ENCODE results near the gene PTBP3. TPM values are rescaled to one million over a fixed set of nuclear protein-coding genes. Genes with fewer than 3 reads are reported as not detected.

The PTBP3 gene
- total RNA-seq, 4 donors from 2014 or later: 33.7 to 89.1 (median 42.4) TPM

DNA sequence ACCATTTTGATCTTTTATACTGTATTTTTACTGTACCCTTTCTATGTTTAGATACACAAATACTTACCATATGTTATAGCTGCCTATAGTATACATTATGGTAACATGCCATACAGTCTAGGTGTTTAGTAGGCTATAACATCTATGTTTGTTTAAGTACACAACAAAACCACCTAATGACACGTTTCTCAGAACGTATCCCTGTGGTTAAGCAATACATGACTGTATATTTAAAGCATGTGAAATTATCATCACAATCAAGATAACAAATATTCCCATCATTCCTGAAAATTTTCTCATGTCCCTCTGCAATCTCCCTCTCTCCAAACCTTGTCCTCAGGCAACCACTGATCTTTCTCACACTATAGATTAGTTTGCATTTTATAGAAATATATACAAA is 91.9 kb downstream of the PTBP3 start:
- no peak for TF ChIP-seq POLR2A (IDR thresholded peaks at IDR 0.05)
- TF ChIP-seq, protein P1, sequence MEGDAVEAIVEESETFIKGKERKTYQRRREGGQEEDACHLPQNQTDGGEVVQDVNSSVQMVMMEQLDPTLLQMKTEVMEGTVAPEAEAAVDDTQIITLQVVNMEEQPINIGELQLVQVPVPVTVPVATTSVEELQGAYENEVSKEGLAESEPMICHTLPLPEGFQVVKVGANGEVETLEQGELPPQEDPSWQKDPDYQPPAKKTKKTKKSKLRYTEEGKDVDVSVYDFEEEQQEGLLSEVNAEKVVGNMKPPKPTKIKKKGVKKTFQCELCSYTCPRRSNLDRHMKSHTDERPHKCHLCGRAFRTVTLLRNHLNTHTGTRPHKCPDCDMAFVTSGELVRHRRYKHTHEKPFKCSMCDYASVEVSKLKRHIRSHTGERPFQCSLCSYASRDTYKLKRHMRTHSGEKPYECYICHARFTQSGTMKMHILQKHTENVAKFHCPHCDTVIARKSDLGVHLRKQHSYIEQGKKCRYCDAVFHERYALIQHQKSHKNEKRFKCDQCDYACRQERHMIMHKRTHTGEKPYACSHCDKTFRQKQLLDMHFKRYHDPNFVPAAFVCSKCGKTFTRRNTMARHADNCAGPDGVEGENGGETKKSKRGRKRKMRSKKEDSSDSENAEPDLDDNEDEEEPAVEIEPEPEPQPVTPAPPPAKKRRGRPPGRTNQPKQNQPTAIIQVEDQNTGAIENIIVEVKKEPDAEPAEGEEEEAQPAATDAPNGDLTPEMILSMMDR (IDR thresholded peaks at IDR 0.05): no peak
- H3K4me1 ChIP-seq: no peaks in the 10 kb centered on the region
- no peak for DNase-seq
- no peaks in the 10 kb centered on the region for H3K9me3 ChIP-seq
- H3K36me3 ChIP-seq: no peaks in the 10 kb centered on the region
- no peak overlapping the region for H3K27ac ChIP-seq
- intact Hi-C loops (cut with DNase I): no loop called here
- no peak overlapping the region for H3K4me3 ChIP-seq (replicated peaks in 1 of 3)
- WGBS, 2 donors: 89 to 94% methylated on average over 2 of the region's 2 CpGs
- no peaks in the 10 kb centered on the region for H3K27me3 ChIP-seq

DNA sequence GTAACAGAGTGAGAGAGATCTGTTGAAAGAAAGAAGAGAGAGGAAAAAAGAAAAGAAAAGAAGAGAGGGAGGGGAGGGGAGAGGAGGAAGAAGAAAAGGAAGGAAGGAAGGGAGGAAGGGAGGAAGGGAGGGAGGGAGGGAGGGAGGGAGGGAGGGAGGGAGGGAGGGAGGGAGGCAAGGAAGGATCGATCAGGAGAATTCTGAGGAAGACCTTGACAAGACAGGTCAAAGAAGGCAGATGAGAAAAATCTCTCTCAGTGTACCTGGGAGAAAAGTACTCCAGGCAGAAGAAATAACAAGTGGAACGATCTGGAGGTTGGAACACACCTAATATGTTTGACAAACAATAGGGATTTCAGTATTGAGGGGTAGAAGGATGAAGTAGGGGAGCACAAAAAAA is 93.7 kb downstream of the PTBP3 start:
- Histone ChIP-seq H3K27me3 (no peaks in the 10 kb centered on the region), H3K9me3 (no peaks in the 10 kb centered on the region), H3K36me3 (no peaks in the 10 kb centered on the region), H3K4me1 (no peaks in the 10 kb centered on the region), H3K4me3 (replicated peaks in 1 of 3) (no peak overlapping the region), H3K27ac (no peak overlapping the region)
- intact Hi-C loops (cut with DNase I): no loop called here
- 90 to 95% methylated on average over 2 of the region's 2 CpGs for WGBS, 2 donors
- DNase-seq: no peak
- TF ChIP-seq, protein P1 (IDR thresholded peaks at IDR 0.05): no peak
- TF ChIP-seq POLR2A (IDR thresholded peaks at IDR 0.05): no peak

DNA sequence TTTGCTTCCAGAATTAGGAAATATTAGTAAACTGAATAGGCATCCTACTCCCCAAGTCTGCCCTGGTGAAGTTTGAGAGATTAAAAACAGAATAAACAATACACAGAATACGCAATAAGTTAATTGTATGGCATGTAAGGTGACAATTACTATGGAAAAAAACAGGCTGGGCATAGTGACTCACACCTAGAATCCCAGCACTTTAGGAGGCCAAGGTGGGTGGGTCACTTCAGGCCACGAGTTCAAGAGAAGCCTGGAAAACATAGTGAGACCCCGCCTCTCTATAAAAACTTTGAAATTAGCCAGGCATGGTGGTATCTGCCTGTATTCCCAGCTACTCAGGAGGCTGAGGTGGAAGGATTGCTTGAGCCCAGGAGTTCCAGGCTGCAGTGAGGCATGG is 94.1 kb downstream of the PTBP3 start:
- Histone ChIP-seq H3K9me3 (no peaks in the 10 kb centered on the region), H3K4me1 (no peaks in the 10 kb centered on the region), H3K27ac (no peak overlapping the region), H3K36me3 (no peaks in the 10 kb centered on the region), H3K27me3 (no peaks in the 10 kb centered on the region), H3K4me3 (replicated peaks in 1 of 3) (no peak overlapping the region)
- DNase-seq: no peak
- TF ChIP-seq POLR2A (IDR thresholded peaks at IDR 0.05): no peak
- TF ChIP-seq, protein P1 (IDR thresholded peaks at IDR 0.05): no peak
- intact Hi-C loops (cut with DNase I): no loop called here
- 94 to 98% methylated on average over 3 of the region's 3 CpGs for WGBS, 2 donors

DNA sequence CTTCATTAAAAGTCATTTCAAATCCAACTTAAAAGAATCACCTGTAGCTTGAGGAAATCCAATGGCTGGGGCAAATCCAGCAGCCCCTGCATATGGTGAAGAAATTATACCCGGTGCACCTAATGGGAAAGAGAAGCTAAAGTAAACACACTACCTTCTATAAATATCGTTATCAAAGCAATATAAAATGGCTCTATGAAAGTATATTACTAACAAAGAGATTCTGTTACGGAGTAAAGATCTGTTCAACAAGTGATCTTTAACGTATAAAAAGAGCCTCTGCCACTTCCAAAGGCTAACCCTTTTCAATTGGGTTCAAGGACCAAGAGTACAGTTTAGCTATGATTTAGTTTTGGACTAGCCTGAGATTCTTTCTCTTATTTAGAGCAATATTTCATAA is 98.6 kb downstream of the PTBP3 start:
- Histone ChIP-seq H3K9me3 (no peaks in the 10 kb centered on the region), H3K27me3 (no peaks in the 10 kb centered on the region), H3K4me1 (no peaks in the 10 kb centered on the region), H3K4me3 (replicated peaks in 1 of 3) (no peak overlapping the region), H3K36me3 (no peaks in the 10 kb centered on the region), H3K27ac (no peak overlapping the region)
- WGBS, 2 donors: 95 to 96% methylated on average over 4 of the region's 4 CpGs
- intact Hi-C loops (cut with DNase I): no loop called here
- TF ChIP-seq POLR2A (IDR thresholded peaks at IDR 0.05): no peak
- TF ChIP-seq, protein P1 (IDR thresholded peaks at IDR 0.05): no peak
- DNase-seq: no peak

DNA sequence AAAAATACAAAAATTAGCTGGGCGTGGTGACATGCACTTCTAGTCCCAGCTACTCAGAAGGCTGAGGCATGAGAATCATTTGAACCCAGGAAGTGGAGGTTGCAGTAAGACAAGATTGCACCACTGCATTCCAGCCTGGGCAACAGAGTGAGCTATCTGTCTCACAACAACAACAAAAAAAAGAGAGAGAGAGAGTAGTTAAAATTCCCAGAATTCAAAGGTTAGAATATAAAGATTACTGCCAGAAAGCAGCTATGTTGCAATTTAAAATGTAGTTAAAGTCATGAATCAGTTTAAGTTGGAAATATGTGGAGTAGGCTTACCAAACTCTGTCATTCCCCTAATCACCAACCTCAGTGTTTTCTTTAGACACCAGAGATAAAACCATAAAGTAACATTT is 99.7 kb downstream of the PTBP3 start:
- no peak for TF ChIP-seq POLR2A (IDR thresholded peaks at IDR 0.05)
- TF ChIP-seq, protein P1 (IDR thresholded peaks at IDR 0.05): no peak
- intact Hi-C loops (cut with DNase I): no loop called here
- H3K4me3 ChIP-seq (replicated peaks in 1 of 3): no peak overlapping the region
- H3K27ac ChIP-seq: no peak overlapping the region
- H3K4me1 ChIP-seq: no peaks in the 10 kb centered on the region
- no peaks in the 10 kb centered on the region for H3K36me3 ChIP-seq
- H3K9me3 ChIP-seq: no peaks in the 10 kb centered on the region
- no peak for DNase-seq
- no peaks in the 10 kb centered on the region for H3K27me3 ChIP-seq
- WGBS, 2 donors: 96 to 100% methylated on average over 1 of the region's 1 CpG
